Measurements from ENCODE around the gene SNX32.

The SNX32 gene

GRCh38 chr11:65869643-65870306 is 36.0 kb downstream of the SNX32 start:
- Histone ChIP-seq H3K79me2 (ENCODE audit: insufficient read depth, low read depth) (no peaks in the 10 kb centered on the region), H3K27ac (no peak overlapping the region), H3K9ac (no peak overlapping the region), H2AFZ (ENCODE audit: low read depth) (no peak overlapping the region), H3K4me1 (ENCODE audit: low read depth, poor library complexity, severe bottlenecking) (peaks cover 13% of the 10 kb centered on the region), H3K36me3 (ENCODE audit: insufficient read depth) (no peaks in the 10 kb centered on the region), H4K20me1 (ENCODE audit: insufficient read depth) (no peaks in the 10 kb centered on the region), H3K27me3 (ENCODE audit: insufficient read depth, low read depth) (no peaks in the 10 kb centered on the region), H3K4me2 (no peak overlapping the region), H3K4me3 (IDR thresholded peaks at IDR 0.05; ENCODE audit: insufficient read depth, low read depth, low read length) (no peak overlapping the region)
- TF ChIP-seq CTCF (conservative IDR thresholded peaks at IDR 0.05; ENCODE audit: low read depth, low read length), result no peak

GRCh38 chr11:65870307-65870658 is 36.5 kb downstream of the SNX32 start:
- Histone ChIP-seq H3K4me3 (IDR thresholded peaks at IDR 0.05; ENCODE audit: insufficient read depth, low read depth, low read length) (no peak overlapping the region), H3K9ac (no peak overlapping the region)

GRCh38 chr11:65870706-65871681 is 37.2 kb downstream of the SNX32 start:
- Histone ChIP-seq H3K4me1 (ENCODE audit: low read depth, poor library complexity, severe bottlenecking) (peaks cover 13% of the 10 kb centered on the region), H3K36me3 (ENCODE audit: insufficient read depth) (no peaks in the 10 kb centered on the region), H3K4me3 (IDR thresholded peaks at IDR 0.05; ENCODE audit: insufficient read depth, low read depth, low read length) (no peak overlapping the region), H3K79me2 (ENCODE audit: insufficient read depth, low read depth) (no peaks in the 10 kb centered on the region), H2AFZ (ENCODE audit: low read depth) (no peak overlapping the region), H3K27me3 (ENCODE audit: insufficient read depth, low read depth) (no peaks in the 10 kb centered on the region), H4K20me1 (ENCODE audit: insufficient read depth) (no peaks in the 10 kb centered on the region), H3K9ac (no peak overlapping the region), H3K4me2 (no peak overlapping the region), H3K27ac (no peak overlapping the region)
- no peak for TF ChIP-seq CTCF (conservative IDR thresholded peaks at IDR 0.05; ENCODE audit: low read depth, low read length)

More at GRCh38 chr11:65870307-65870658, 36.5 kb downstream of the SNX32 start:
- Histone ChIP-seq H3K4me2 (no peak overlapping the region), H2AFZ (ENCODE audit: low read depth) (no peak overlapping the region), H3K27me3 (ENCODE audit: insufficient read depth, low read depth) (no peaks in the 10 kb centered on the region), H3K36me3 (ENCODE audit: insufficient read depth) (no peaks in the 10 kb centered on the region), H4K20me1 (ENCODE audit: insufficient read depth) (no peaks in the 10 kb centered on the region), H3K79me2 (ENCODE audit: insufficient read depth, low read depth) (no peaks in the 10 kb centered on the region), H3K27ac (no peak overlapping the region), H3K4me1 (ENCODE audit: low read depth, poor library complexity, severe bottlenecking) (peaks cover 13% of the 10 kb centered on the region)
- no peak for TF ChIP-seq CTCF (conservative IDR thresholded peaks at IDR 0.05; ENCODE audit: low read depth, low read length)

GRCh38 chr11:65871811-65872548 is 38.2 kb downstream of the SNX32 start:
- no peak overlapping the region for H3K4me2 ChIP-seq
- no peaks in the 10 kb centered on the region for H3K36me3 ChIP-seq (ENCODE audit: insufficient read depth)
- H2AFZ ChIP-seq (ENCODE audit: low read depth), result no peak overlapping the region
- no peaks in the 10 kb centered on the region for H3K79me2 ChIP-seq (ENCODE audit: insufficient read depth, low read depth)
- no peak overlapping the region for H3K27ac ChIP-seq
- H3K9ac ChIP-seq, result no peak overlapping the region
- no peak overlapping the region for H3K4me3 ChIP-seq (IDR thresholded peaks at IDR 0.05; ENCODE audit: insufficient read depth, low read depth, low read length)
- H3K4me1 ChIP-seq (ENCODE audit: low read depth, poor library complexity, severe bottlenecking), result peaks cover 13% of the 10 kb centered on the region
- no peak for TF ChIP-seq CTCF (conservative IDR thresholded peaks at IDR 0.05; ENCODE audit: low read depth, low read length)
- no peaks in the 10 kb centered on the region for H3K27me3 ChIP-seq (ENCODE audit: insufficient read depth, low read depth)
- no peaks in the 10 kb centered on the region for H4K20me1 ChIP-seq (ENCODE audit: insufficient read depth)

Data from KMS-11 (cell line).